ENCODE measurements around the gene MPV17L. TPM values are rescaled to one million over a fixed set of nuclear protein-coding genes. Genes with fewer than 3 reads are reported as not detected.
"Not testable (repeated sequence)": the region's sequence is repeated elsewhere in the genome, so short reads cannot be mapped to it uniquely, and the experiment has no call there.

MPV17L gene
- total RNA-seq, 6 donors from 2014 or later, result 1.2 to 7.6 (median 2.4) TPM

DNA sequence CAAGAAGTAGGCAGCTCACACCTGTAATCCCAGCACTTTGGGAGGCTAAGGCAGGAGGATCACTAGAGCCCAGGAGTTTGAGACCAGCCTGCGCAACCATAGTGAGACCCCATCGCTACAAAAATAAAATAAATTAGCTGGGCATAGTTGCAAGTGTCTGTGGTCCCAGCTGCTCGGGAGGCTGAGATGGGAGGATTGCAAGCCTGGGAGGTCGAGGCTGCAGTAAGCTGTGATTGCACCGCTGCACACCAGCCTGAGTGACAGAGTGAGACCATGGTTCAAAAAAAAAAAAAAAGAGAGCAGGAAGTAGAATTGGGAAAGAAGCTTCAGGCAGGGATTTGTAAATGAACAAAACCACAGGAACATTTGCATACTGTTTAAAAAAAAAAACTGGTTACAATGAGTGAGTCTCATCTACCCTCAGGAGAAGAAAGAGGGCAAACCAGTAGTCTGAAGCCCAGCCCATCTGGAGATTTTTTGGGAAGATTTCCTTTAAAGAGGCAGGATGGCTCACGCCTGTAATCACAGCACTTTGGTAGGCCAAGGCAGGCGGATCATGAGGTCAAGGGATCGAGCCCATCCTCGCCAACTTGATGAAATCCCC lies 7.9 kb downstream of the MPV17L start:
- DNase-seq, result no peak
- WGBS, 2 donors, result 80 to 84% methylated on average over 9 of the region's 9 CpGs
- Histone ChIP-seq H3K4me1 (no peaks in the 10 kb centered on the region), H3K4me3 (no peak overlapping the region), H3K36me3 (no peaks in the 10 kb centered on the region), H3K27ac (no peak overlapping the region), H3K9me3 (no peaks in the 10 kb centered on the region), H3K27me3 (no peaks in the 10 kb centered on the region)
- TF ChIP-seq EP300 (IDR thresholded peaks at IDR 0.05) (no peak), CTCF (IDR thresholded peaks at IDR 0.05) (no peak), POLR2AphosphoS5 (IDR thresholded peaks at IDR 0.05) (no peak), POLR2A (IDR thresholded peaks at IDR 0.05) (no peak)
- no peak for ATAC-seq (ENCODE audit: low FRiP score in 2 of 2)

GRCh38 chr16:15404091-15404490 lies 8.5 kb downstream of the MPV17L start:
- ATAC-seq (ENCODE audit: low FRiP score in 2 of 2); DNase-seq: not testable (repeated sequence)

GRCh38 chr16:15404792-15405191 lies 9.2 kb downstream of the MPV17L start:
- Histone ChIP-seq H3K36me3 (no peaks in the 10 kb centered on the region), H3K4me3 (no peak overlapping the region), H3K4me1 (no peaks in the 10 kb centered on the region), H3K27me3 (no peaks in the 10 kb centered on the region), H3K27ac (peak overlapping the region in 1 of 4 donors; percentile 61), H3K9me3 (no peaks in the 10 kb centered on the region)
- TF ChIP-seq CTCF (IDR thresholded peaks at IDR 0.05) (no peak), POLR2AphosphoS5 (IDR thresholded peaks at IDR 0.05) (no peak), EP300 (IDR thresholded peaks at IDR 0.05) (peak in 2 of 4 donors; percentile 35 to 63), POLR2A (IDR thresholded peaks at IDR 0.05) (no peak)
- DNase-seq (peak in 1 of 2 donors; percentile 25), ATAC-seq (ENCODE audit: low FRiP score in 2 of 2) (no peak)
- WGBS, 2 donors, result 45 to 47% methylated on average over 4 of the region's 4 CpGs

More at GRCh38 chr16:15404091-15404490, 8.5 kb downstream of the MPV17L start:
- not testable (repeated sequence) for H3K27me3 ChIP-seq, H3K36me3 ChIP-seq, H3K4me1 ChIP-seq, H3K9me3 ChIP-seq, H3K4me3 ChIP-seq
- 76 to 81% methylated on average over 3 of the region's 3 CpGs for WGBS, 2 donors
- H3K27ac ChIP-seq, result peak overlapping the region in 1 of 4 donors; percentile 61

- ATAC-seq (ENCODE audit: low FRiP score in 2 of 2); H3K4me1 ChIP-seq; H3K36me3 ChIP-seq; H3K27me3 ChIP-seq; H3K27ac ChIP-seq; H3K9me3 ChIP-seq; H3K4me3 ChIP-seq; DNase-seq: not testable (repeated sequence)
- 75 to 76% methylated on average over 4 of the region's 4 CpGs for WGBS, 2 donors
These were observed 12.2 kb downstream of the MPV17L start for GRCh38 chr16:15407756-15408155.

DNA sequence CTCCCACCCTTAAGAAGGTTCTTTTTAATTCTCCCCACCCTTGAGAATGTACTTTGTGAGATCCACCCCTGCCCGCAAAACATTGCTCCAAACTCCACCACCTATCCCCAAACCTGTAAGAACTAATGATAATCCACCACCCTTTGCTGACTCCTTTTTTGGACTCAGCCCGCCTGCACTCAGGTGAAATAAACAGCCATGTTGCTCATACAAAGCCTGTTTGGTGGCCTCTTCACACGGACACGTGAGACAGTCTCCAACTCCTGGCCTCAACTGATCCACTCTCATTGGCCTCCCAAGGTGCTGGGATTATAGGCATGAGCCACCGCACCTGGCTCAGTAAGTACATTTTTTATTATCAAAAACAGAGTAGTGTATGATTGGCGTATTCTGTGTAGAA lies 13.9 kb downstream of the MPV17L start:
- 94 to 95% methylated on average over 6 of the region's 6 CpGs for WGBS, 2 donors
- H3K36me3 ChIP-seq; H3K27ac ChIP-seq; H3K9me3 ChIP-seq; H3K4me3 ChIP-seq; DNase-seq; ATAC-seq (ENCODE audit: low FRiP score in 2 of 2); H3K27me3 ChIP-seq; H3K4me1 ChIP-seq: not testable (repeated sequence)

DNA sequence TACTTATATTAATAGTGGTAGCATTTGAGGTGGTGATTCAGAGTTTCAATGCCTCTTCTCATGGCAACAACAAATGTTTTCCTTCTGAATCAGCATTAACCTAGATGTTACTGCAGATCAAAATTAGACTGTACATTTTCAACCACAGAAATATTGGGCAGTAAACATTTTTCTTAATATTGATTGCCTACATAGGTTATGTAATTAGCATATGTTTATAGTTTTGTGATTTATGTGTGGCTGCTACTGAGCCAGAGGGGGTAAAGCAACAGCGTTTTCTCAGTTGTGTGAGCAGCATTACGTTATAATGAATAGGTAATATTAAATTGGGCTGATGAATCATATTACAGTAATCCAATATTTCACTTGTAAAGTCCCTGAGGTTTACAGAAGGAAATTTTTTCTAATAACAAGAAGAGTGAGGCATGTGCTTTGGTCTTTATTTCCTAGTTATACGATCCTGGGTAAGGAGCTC lies 20.0 kb downstream of the MPV17L start:
- H3K9me3 ChIP-seq, result no peaks in the 10 kb centered on the region
- ATAC-seq (ENCODE audit: low FRiP score in 2 of 2), result no peak
- no peaks in the 10 kb centered on the region for H3K4me1 ChIP-seq
- TF ChIP-seq POLR2AphosphoS5 (IDR thresholded peaks at IDR 0.05), result no peak
- no peak for TF ChIP-seq CTCF (IDR thresholded peaks at IDR 0.05)
- no peak for TF ChIP-seq EP300 (IDR thresholded peaks at IDR 0.05)
- no peak for TF ChIP-seq POLR2A (IDR thresholded peaks at IDR 0.05)
- H3K27ac ChIP-seq, result no peak overlapping the region
- WGBS, 2 donors, result 65 to 78% methylated on average over 3 of the region's 3 CpGs
- DNase-seq, result no peak
- no peaks in the 10 kb centered on the region for H3K27me3 ChIP-seq
- no peaks in the 10 kb centered on the region for H3K36me3 ChIP-seq
- no peak overlapping the region for H3K4me3 ChIP-seq
